GM06990 (cell line): Measurements from ENCODE around the gene FER.

Source experiments
- DNase-seq: peaks from one replicate; pipeline ENCODE4 v3.0.0-alpha.2; 2011; ENCODE audit not compliant: insufficient read length; ENCODE audit errors: extremely low read depth
- H3K27me3 ChIP-seq: replicated peaks from 2 replicates; pipeline ENCODE4 v1.6.0; 2011; ENCODE audit warnings: low read length; ENCODE audit not compliant: control insufficient read depth, insufficient read depth
- H3K36me3 ChIP-seq: 2 replicates; pipeline ENCODE4 v1.5.1; 2011; ENCODE audit warnings: low read length; ENCODE audit not compliant: control insufficient read depth, insufficient read depth
- H3K4me3 ChIP-seq: replicated peaks from 2 replicates; pipeline ENCODE4 v1.5.1; 2011; ENCODE audit warnings: low read depth, mild to moderate bottlenecking, control low read depth, low read length
- CTCF ChIP-seq: IDR thresholded peaks from 2 replicates; pipeline ENCODE4 v1.5.1; 2011; ENCODE audit warnings: low read length, control low read depth, mild to moderate bottlenecking, inconsistent platforms; ENCODE audit not compliant: insufficient read depth, poor library complexity, severe bottlenecking

FER gene

GRCh38 chr5:109028608-109029299, 281.1 kb downstream of the FER start:
- TF ChIP-seq CTCF, result no peak
- Histone ChIP-seq H3K36me3 (no peaks in the 10 kb centered on the region), H3K4me3 (no peak overlapping the region), H3K27me3 (no peaks in the 10 kb centered on the region)
- DNase-seq, result no peak

- no peak for TF ChIP-seq CTCF
- Histone ChIP-seq H3K27me3 (no peaks in the 10 kb centered on the region), H3K36me3 (no peaks in the 10 kb centered on the region), H3K4me3 (no peak overlapping the region)
- no peak for DNase-seq
These were observed 282.1 kb downstream of the FER start for GRCh38 chr5:109029847-109030246.

GRCh38 chr5:109030360-109031143, 282.9 kb downstream of the FER start:
- TF ChIP-seq CTCF, result no peak
- no peaks in the 10 kb centered on the region for H3K36me3 ChIP-seq
- DNase-seq, result no peak
- H3K4me3 ChIP-seq, result no peak overlapping the region
- H3K27me3 ChIP-seq, result no peaks in the 10 kb centered on the region

- no peak for TF ChIP-seq CTCF
- Histone ChIP-seq H3K4me3 (no peak overlapping the region), H3K27me3 (no peaks in the 10 kb centered on the region), H3K36me3 (no peaks in the 10 kb centered on the region)
- no peak for DNase-seq
These were observed 286.6 kb downstream of the FER start for GRCh38 chr5:109034306-109034705.

GRCh38 chr5:109035436-109035835, 287.7 kb downstream of the FER start:
- Histone ChIP-seq H3K4me3 (no peak overlapping the region), H3K36me3 (no peaks in the 10 kb centered on the region), H3K27me3 (no peaks in the 10 kb centered on the region)
- no peak for TF ChIP-seq CTCF
- DNase-seq, result no peak
